HFFc6 (cell line): ENCODE data around the gene HES4. TPM values are rescaled to one million over a fixed set of nuclear protein-coding genes. Genes with fewer than 3 reads are reported as not detected.

Source experiments
- DNase-seq: peaks from one replicate; pipeline ENCODE4 v3.0.0-alpha.2; 2018
- H3K27ac Mint-ChIP-seq: 2 replicates; pipeline ENCODE4 v1.8.0; 2020; ENCODE audit warnings: mild to moderate bottlenecking, mixed read lengths
- H3K27me3 Mint-ChIP-seq: 2 replicates; pipeline ENCODE4 v1.8.0; 2021; ENCODE audit warnings: mild to moderate bottlenecking, moderate library complexity, mixed read lengths; ENCODE audit not compliant: insufficient read depth
- H3K36me3 Mint-ChIP-seq: 2 replicates; pipeline ENCODE4 v1.8.0; 2021; ENCODE audit warnings: low read depth, mixed read lengths
- H3K4me1 Mint-ChIP-seq: 2 replicates; pipeline ENCODE4 v1.8.0; 2020; ENCODE audit warnings: low read depth, mixed read lengths
- H3K4me3 Mint-ChIP-seq: 2 replicates; pipeline ENCODE4 v1.8.0; 2020; ENCODE audit warnings: mild to moderate bottlenecking, moderate library complexity, mixed read lengths
- H3K9me3 Mint-ChIP-seq: 2 replicates; pipeline ENCODE4 v1.8.0; 2020; ENCODE audit warnings: mild to moderate bottlenecking, mixed read lengths
- CTCF ChIP-seq: fragments of 200-600 bp; sonication (generic); IDR thresholded peaks from 2 replicates; pipeline ENCODE4 v1.5.0; 2021; ENCODE audit warnings: antibody characterized with exemption, mild to moderate bottlenecking
- total RNA-seq, 6 experiments: library from RNA; stranded (reverse); fragmentation: NEBNext Ultra II Directional; extraction: Animal tissue kit (Norgen Biotek cat#: 25700); gene quantifications; 2 replicates in 1 of 6; 3 replicates in 5 of 6; pipeline ENCODE4 v1.2.3, GENCODE V29; 2021

The HES4 gene
- total RNA-seq, 6 experiments from 2014 or later = 14.1 to 17.4 (median 15.6) TPM

GRCh38 chr1:951364-951763 is 48.5 kb downstream of the HES4 start:
- Mint-ChIP-seq H3K4me1 (no peaks in the 10 kb centered on the region), H3K4me3 (no peak overlapping the region), H3K27ac (no peak overlapping the region), H3K9me3 (no peaks in the 10 kb centered on the region), H3K27me3 (peaks cover 2% of the 10 kb centered on the region; the same call in 1 of the 2 replicates), H3K36me3 (peaks cover 32% of the 10 kb centered on the region)
- TF ChIP-seq CTCF = peak; percentile 65
- peak; percentile 16 for DNase-seq

- no peak for TF ChIP-seq CTCF
- Mint-ChIP-seq H3K27me3 (peaks cover 4% of the 10 kb centered on the region), H3K4me3 (no peak overlapping the region), H3K27ac (no peak overlapping the region), H3K9me3 (no peaks in the 10 kb centered on the region), H3K36me3 (peaks cover 32% of the 10 kb centered on the region), H3K4me1 (peaks cover under 1% of the 10 kb centered on the region; the same call in 1 of the 2 replicates)
- DNase-seq = no peak
Measured at GRCh38 chr1:950881-951280, 49.0 kb downstream of the HES4 start.

- H3K27me3 Mint-ChIP-seq = peaks cover 6% of the 10 kb centered on the region
- DNase-seq = no peak
- H3K9me3 Mint-ChIP-seq = no peaks in the 10 kb centered on the region
- no peak overlapping the region for H3K27ac Mint-ChIP-seq
- peaks cover 30% of the 10 kb centered on the region for H3K36me3 Mint-ChIP-seq
- no peak overlapping the region for H3K4me3 Mint-ChIP-seq
- H3K4me1 Mint-ChIP-seq = peaks cover 6% of the 10 kb centered on the region; the same call in 1 of the 2 replicates
- TF ChIP-seq CTCF = no peak
Measured at GRCh38 chr1:950268-950667, 49.6 kb downstream of the HES4 start.

Other genes with a start within 250 kb of the HES4 start
- 10 to 100 TPM; 20.6 to 29.3 (median 27.5) TPM for gene SAMD11, start 76.2 kb downstream of the HES4 start, total RNA-seq
- 100 to 1,000 TPM; 112 to 142 (median 119) TPM for gene NOC2L, start 40.8 kb downstream of the HES4 start, total RNA-seq
- 10 to 100 TPM; 12.2 to 17.5 (median 13.2) TPM for gene KLHL17, start 39.5 kb downstream of the HES4 start, total RNA-seq
- gene PLEKHN1, start 33.6 kb downstream of the HES4 start, total RNA-seq = 1 to 10 TPM; 5.2 to 6.9 (median 6.0) TPM
- under 1 TPM in 2 of 6 experiments, not detected in 4; 0.17 to 0.18 TPM for gene PERM1, start 18.0 kb downstream of the HES4 start, total RNA-seq
- 10 to 100 TPM; 38.4 to 89.1 (median 42.1) TPM for gene ISG15, start 13.4 kb upstream of the HES4 start, total RNA-seq
- 100 to 1,000 TPM; 131 to 164 (median 140) TPM for gene AGRN, start 20.0 kb upstream of the HES4 start, total RNA-seq
- gene RNF223, start 74.2 kb upstream of the HES4 start, total RNA-seq = not detected
- gene C1orf159, start 116.0 kb upstream of the HES4 start, total RNA-seq = 10 to 100 TPM in 1 of 6 experiments, 1 to 10 TPM in 5; 8.7 to 10.3 (median 9.6) TPM
- gene TTLL10, start 173.8 kb upstream of the HES4 start, total RNA-seq = not detected
- gene TNFRSF18, start 206.5 kb upstream of the HES4 start, total RNA-seq = not detected
- gene TNFRSF4, start 214.1 kb upstream of the HES4 start, total RNA-seq = under 1 TPM in 1 of 6 experiments, not detected in 5; 0.17 TPM
- 100 to 1,000 TPM; 182 to 231 (median 196) TPM for gene SDF4, start 231.9 kb upstream of the HES4 start, total RNA-seq
- 10 to 100 TPM; 24.5 to 35.7 (median 25.8) TPM for gene B3GALT6, start 232.1 kb upstream of the HES4 start, total RNA-seq
- 1 to 10 TPM in 3 of 6 experiments, under 1 TPM in 3; 0.31 to 1.7 (median 1.1) TPM for gene C1QTNF12, start 246.6 kb upstream of the HES4 start, total RNA-seq